ENCODE results near the gene STRA6.

DNA sequence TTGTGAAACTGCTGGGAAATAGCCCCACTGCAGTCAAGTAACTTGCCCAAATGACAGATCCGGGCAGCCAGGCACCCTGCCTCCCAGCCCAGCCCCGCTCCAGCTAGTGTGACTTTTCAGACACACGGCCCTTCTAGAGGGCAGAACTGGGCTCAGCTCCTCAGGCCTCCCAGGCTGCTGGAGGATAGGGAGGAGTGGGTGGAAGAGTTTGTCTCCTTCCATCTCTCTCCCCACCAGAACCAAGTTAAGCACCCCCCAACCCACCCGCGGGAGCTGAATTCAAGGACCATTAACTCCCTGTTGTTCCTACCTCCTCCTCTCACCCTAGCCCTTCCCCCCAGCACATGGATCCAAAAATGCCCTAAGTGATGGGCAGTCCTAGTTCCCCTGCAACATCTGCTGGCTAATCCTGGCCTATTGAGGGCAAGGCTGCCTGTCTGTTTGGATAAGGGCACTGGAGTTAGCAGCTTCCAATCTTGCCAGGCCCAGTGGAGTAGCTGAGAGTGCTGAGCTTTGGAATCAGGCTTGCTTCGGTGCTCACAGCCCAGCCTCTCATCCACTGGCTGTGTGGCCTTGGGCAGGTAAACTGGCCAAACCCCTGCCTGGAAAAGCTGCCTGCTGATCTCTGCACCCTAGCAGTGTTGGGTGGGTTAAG, 36.6 kb upstream of the STRA6 start:
- TF ChIP-seq, protein P1, sequence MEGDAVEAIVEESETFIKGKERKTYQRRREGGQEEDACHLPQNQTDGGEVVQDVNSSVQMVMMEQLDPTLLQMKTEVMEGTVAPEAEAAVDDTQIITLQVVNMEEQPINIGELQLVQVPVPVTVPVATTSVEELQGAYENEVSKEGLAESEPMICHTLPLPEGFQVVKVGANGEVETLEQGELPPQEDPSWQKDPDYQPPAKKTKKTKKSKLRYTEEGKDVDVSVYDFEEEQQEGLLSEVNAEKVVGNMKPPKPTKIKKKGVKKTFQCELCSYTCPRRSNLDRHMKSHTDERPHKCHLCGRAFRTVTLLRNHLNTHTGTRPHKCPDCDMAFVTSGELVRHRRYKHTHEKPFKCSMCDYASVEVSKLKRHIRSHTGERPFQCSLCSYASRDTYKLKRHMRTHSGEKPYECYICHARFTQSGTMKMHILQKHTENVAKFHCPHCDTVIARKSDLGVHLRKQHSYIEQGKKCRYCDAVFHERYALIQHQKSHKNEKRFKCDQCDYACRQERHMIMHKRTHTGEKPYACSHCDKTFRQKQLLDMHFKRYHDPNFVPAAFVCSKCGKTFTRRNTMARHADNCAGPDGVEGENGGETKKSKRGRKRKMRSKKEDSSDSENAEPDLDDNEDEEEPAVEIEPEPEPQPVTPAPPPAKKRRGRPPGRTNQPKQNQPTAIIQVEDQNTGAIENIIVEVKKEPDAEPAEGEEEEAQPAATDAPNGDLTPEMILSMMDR (IDR thresholded peaks at IDR 0.05) = no peak
- TF ChIP-seq POLR2A (IDR thresholded peaks at IDR 0.05) = no peak

All from thyroid gland (tissue), 4 donors.